Measurements from ENCODE around the gene CCDC97.

- TF ChIP-seq ZNF2 (tag by site-specific recombination; IDR thresholded peaks at IDR 0.05) (no peak), ZNF146 (tag by site-specific recombination; IDR thresholded peaks at IDR 0.05) (no peak), TCF7L2 (IDR thresholded peaks at IDR 0.05; ENCODE audit: borderline replicate concordance, low read depth, low read length) (no peak), CTCF (tag by site-specific recombination; IDR thresholded peaks at IDR 0.05) (no peak), ZFP37 (tag by site-specific recombination; IDR thresholded peaks at IDR 0.05) (no peak), GLIS2 (tag by site-specific recombination; IDR thresholded peaks at IDR 0.05) (no peak), ZNF280D (tag by site-specific recombination; IDR thresholded peaks at IDR 0.05) (no peak), ZBTB26 (tag by site-specific recombination; optimal IDR thresholded peaks at IDR 0.05) (no peak), ZNF19 (tag by site-specific recombination; IDR thresholded peaks at IDR 0.05; ENCODE audit: low read depth) (no peak)
Observed at GRCh38 chr19:41299755-41300089, 10.2 kb upstream of the CCDC97 start.
